Embryonic facial prominence (tissue), 1 donor: ENCODE measurements around the gene LIX1.

Experiments
- DNase-seq: peaks from one replicate; pipeline ENCODE4 v3.0.0-alpha.2; 2016; ENCODE audit errors: extremely low spot score

Gene LIX1

GRCh38 chr5:97074859-97075489 lies 67.4 kb downstream of the LIX1 start:
- DNase-seq, result no peak

GRCh38 chr5:97073420-97073819 lies 69.0 kb downstream of the LIX1 start:
- DNase-seq, result no peak

- DNase-seq, result no peak
Measured at GRCh38 chr5:97072696-97073095, 69.7 kb downstream of the LIX1 start.

- no peak for DNase-seq
Measured at GRCh38 chr5:97071993-97072392, 70.4 kb downstream of the LIX1 start.

GRCh38 chr5:97071101-97071500 lies 71.3 kb downstream of the LIX1 start:
- no peak for DNase-seq

GRCh38 chr5:97070234-97070633 lies 72.2 kb downstream of the LIX1 start:
- no peak for DNase-seq

GRCh38 chr5:97067296-97067850 lies 75.0 kb downstream of the LIX1 start:
- no peak for DNase-seq

- no peak for DNase-seq
Measured at GRCh38 chr5:97065475-97065874, 76.9 kb downstream of the LIX1 start.

GRCh38 chr5:97063251-97063650 lies 79.2 kb downstream of the LIX1 start:
- DNase-seq, result no peak

GRCh38 chr5:97062046-97062445 lies 80.4 kb downstream of the LIX1 start:
- DNase-seq, result no peak

GRCh38 chr5:97056263-97056662 lies 86.1 kb downstream of the LIX1 start:
- no peak for DNase-seq

- no peak for DNase-seq
Measured at GRCh38 chr5:97049175-97049574, 93.2 kb downstream of the LIX1 start.

- no peak for DNase-seq
Measured at GRCh38 chr5:97047076-97047475, 95.3 kb downstream of the LIX1 start.

- no peak for DNase-seq
Measured at GRCh38 chr5:97046270-97046982, 96.0 kb downstream of the LIX1 start.

- DNase-seq, result no peak
Measured at GRCh38 chr5:97044052-97044451, 98.4 kb downstream of the LIX1 start.

- no peak for DNase-seq
Measured at GRCh38 chr5:97043511-97043910, 98.9 kb downstream of the LIX1 start.

GRCh38 chr5:97042996-97043395 lies 99.4 kb downstream of the LIX1 start:
- no peak for DNase-seq
